Mucosa of stomach (tissue), 1 donor: Measurements from ENCODE around the gene NAALADL1.

Experiments
- H3K27me3 ChIP-seq: one replicate; pipeline ENCODE4 v1.7.0; 2013; ENCODE audit warnings: mild to moderate bottlenecking, low read length; ENCODE audit not compliant: control insufficient read depth, insufficient read depth
- H3K36me3 ChIP-seq: one replicate; pipeline ENCODE4 v1.7.0; 2013; ENCODE audit warnings: low read length; ENCODE audit not compliant: control insufficient read depth, insufficient read depth
- H3K4me1 ChIP-seq: one replicate; pipeline ENCODE4 v1.7.0; 2013; ENCODE audit warnings: mild to moderate bottlenecking, low read length; ENCODE audit not compliant: control insufficient read depth, insufficient read depth
- H3K4me3 ChIP-seq: one replicate; pipeline ENCODE4 v1.7.0; 2013; ENCODE audit warnings: low read length
- H3K9ac ChIP-seq: one replicate; pipeline ENCODE4 v1.7.0; 2013; ENCODE audit warnings: mild to moderate bottlenecking, low read length, moderate library complexity
- H3K9me3 ChIP-seq: one replicate; pipeline ENCODE4 v1.7.0; 2013; ENCODE audit warnings: mild to moderate bottlenecking, low read length, moderate library complexity; ENCODE audit not compliant: control insufficient read depth
- donor health status: Pancreatic carcinoma.

Gene NAALADL1

DNA sequence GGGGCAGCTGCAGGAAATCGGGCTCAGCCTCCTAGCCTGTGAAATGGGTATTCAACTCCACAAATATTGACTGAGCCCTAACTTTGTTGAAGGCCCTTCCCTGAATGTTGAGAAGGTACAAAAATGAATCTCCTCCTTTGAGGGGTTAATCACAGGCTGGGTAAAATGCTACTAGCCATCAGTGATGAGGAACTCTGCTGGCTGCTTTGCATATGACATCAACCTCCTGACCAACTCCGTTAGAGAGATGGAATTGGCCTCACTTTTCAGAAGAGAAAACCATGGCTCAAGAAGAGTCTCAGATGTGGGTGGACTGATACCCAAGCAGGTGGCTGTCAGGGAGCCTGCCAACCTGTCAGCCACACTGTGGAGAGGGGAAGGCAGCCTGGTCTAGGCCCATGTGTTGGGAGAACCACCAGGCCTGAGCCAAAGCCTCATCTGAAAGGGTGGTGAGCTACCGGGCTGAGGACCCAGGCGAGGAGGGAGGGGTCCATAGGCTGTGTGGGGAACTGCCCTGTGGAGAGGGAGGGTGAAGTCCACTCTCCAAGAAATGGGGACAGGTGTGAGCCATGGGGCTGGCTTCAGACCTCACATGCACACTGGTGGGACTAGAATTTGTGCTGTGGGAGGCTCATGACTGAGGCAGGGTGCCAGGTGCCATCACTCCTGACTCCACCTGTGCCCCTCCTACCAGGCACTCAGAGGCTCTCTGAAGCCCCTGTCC, 13.7 kb upstream of the NAALADL1 start:
- Histone ChIP-seq H3K9me3 (no peaks in the 10 kb centered on the region), H3K27me3 (no peaks in the 10 kb centered on the region), H3K4me3 (no peak overlapping the region), H3K36me3 (no peaks in the 10 kb centered on the region), H3K9ac (no peak overlapping the region), H3K4me1 (no peaks in the 10 kb centered on the region)

DNA sequence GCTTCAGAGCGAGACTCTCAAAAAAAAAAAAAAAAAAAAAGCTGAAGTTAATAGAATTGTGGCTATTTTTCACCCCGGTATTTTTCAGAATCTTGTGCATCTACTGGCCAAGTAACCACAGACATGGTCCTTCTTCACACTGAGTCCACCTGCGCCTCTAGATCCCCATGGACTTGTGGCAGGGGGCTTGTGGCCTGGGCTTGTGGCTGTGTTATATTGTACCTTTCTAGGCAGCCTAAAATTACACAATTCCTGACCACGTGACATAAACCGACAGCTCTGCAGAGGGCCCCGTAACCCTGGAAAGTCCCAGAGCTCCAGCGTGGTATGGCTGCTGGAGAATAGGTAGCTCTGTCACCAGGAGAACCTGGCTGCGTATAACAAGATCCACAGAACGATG, 10.9 kb upstream of the NAALADL1 start:
- H3K36me3 ChIP-seq, result no peaks in the 10 kb centered on the region
- H3K4me1 ChIP-seq, result no peaks in the 10 kb centered on the region
- no peaks in the 10 kb centered on the region for H3K27me3 ChIP-seq
- no peak overlapping the region for H3K4me3 ChIP-seq
- H3K9me3 ChIP-seq, result no peaks in the 10 kb centered on the region
- no peak overlapping the region for H3K9ac ChIP-seq

DNA sequence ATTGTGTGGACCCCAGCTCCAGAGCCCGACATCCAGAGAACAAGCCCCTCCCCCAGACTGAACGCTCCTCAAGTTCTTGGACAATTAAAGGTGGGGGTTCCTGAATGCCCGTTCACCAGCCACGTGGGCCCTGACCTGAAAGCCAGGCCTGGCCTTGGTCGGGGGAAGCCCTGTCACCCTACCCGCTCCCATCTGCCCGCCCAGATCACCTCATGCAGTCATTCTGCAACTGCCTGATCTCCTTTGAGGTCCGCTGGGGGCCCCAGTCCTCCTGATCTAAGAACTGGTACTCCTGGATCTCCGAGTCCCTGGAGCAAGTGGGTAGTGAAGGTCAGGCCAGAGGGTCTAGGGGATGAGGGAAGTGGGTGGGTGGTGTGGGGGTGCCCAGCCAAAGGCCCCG, 9.1 kb upstream of the NAALADL1 start:
- H3K9ac ChIP-seq, result no peak overlapping the region
- no peaks in the 10 kb centered on the region for H3K27me3 ChIP-seq
- H3K4me1 ChIP-seq, result no peaks in the 10 kb centered on the region
- H3K4me3 ChIP-seq, result no peak overlapping the region
- H3K36me3 ChIP-seq, result no peaks in the 10 kb centered on the region
- H3K9me3 ChIP-seq, result no peaks in the 10 kb centered on the region

DNA sequence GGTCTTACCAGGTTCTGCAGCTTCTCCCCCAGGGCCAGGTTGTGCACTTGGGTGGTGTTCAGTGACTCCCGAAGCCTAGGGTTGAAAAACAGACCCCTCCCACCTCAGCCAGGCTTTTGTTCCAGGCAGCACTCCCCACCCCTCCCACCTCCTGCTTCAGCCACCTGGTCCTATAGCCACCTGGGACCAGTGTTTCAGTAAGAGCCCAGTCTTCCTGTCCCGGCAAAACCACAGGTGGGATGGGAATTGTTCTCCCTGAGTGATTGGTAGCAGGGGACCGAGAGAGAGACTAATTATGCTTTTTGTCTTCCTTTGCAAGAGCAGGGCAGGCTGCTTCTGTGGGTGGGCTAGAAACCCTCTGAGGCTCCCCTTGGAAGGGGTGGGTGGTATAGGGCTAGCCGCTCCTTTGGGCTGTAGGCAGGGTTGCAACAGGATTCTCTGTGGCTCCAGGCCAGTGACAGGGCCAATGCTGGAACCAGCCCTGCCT, 8.5 kb upstream of the NAALADL1 start:
- Histone ChIP-seq H3K4me3 (no peak overlapping the region), H3K9ac (no peak overlapping the region), H3K36me3 (no peaks in the 10 kb centered on the region), H3K4me1 (no peaks in the 10 kb centered on the region), H3K9me3 (no peaks in the 10 kb centered on the region), H3K27me3 (no peaks in the 10 kb centered on the region)

DNA sequence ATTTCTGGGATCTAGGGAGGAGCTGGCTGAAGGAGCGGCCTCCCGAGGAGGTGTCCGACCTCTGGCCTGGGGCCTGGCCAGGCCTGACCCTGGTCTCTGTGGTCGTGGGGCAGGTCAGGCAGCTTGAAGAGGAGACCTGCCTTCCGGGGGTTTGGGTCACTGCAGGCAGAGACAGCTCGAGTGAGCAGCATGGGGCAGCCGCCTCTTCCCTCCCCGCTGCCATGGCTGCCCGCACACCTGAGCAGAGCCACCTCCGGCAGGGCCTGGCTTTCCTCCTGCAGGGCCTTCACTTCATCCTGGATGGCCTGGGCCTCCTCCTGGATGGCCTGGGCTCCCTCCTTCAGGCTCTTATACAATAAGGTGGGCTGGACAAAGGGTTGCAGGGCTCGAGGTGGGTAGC, 8.0 kb upstream of the NAALADL1 start:
- Histone ChIP-seq H3K4me1 (no peaks in the 10 kb centered on the region), H3K27me3 (no peaks in the 10 kb centered on the region), H3K9ac (no peak overlapping the region), H3K9me3 (no peaks in the 10 kb centered on the region), H3K36me3 (no peaks in the 10 kb centered on the region), H3K4me3 (no peak overlapping the region)

DNA sequence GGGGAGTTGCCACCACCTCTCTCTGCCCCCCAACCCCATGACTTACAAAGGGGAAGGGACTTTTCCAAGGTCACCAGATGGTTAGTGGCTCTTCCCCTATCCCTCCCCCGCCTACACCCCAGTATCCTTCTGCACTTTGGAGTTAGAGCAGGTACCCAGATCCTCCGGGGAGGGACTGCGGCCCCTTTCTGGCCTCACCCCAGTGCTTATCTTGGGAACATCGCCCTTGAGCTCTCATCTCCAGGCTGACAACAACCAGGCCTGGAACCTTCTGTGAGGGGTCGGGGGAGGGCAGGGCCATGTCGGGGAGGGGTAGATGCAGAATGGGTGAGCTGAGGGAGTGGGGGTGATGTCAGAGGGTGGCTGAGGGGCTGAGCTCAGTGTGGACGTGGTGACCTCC, 7.5 kb upstream of the NAALADL1 start:
- no peaks in the 10 kb centered on the region for H3K4me1 ChIP-seq
- H3K9me3 ChIP-seq, result no peaks in the 10 kb centered on the region
- no peak overlapping the region for H3K9ac ChIP-seq
- no peaks in the 10 kb centered on the region for H3K27me3 ChIP-seq
- H3K36me3 ChIP-seq, result no peaks in the 10 kb centered on the region
- no peak overlapping the region for H3K4me3 ChIP-seq

DNA sequence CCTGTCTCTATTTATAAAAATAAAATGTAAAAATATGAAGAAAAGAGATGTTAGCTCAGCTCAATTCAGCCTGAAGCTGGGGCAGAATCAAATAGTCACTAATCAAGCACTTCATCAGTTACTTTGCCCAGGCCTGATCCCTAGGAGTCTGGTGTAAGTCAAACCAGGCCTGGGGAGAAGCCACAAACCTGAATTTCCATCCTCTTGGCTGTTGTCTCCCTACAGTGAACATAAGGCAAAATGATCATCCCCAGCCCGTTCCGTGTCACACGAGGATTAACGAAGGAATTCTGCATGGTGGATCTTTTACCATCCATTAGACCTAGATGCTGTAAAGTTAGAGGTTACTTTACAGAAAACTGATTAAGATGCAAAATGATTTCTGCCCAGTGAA, 6.5 kb upstream of the NAALADL1 start:
- H3K27me3 ChIP-seq, result no peaks in the 10 kb centered on the region
- no peak overlapping the region for H3K4me3 ChIP-seq
- H3K36me3 ChIP-seq, result no peaks in the 10 kb centered on the region
- H3K9me3 ChIP-seq, result no peaks in the 10 kb centered on the region
- H3K9ac ChIP-seq, result no peak overlapping the region
- no peaks in the 10 kb centered on the region for H3K4me1 ChIP-seq

DNA sequence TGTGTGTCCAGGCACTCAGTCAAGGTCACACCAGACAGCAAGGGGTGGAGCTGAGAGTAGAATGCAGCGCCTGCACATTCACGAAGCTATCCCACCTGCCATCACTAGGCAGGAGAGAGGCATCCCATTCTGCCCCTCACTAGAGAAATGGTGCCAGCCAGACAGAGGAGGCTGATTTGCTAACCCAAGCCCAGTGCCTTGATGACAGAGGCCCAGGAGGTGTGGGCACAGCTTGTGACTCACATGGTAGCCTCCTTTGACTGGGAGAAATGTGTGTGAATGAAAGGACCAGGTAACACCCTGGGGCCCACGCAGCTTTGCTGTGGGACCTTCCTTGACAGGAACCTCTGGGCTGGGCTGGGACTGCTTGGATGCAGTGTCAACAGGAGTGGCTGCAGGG, 5.2 kb upstream of the NAALADL1 start:
- Histone ChIP-seq H3K4me1 (no peaks in the 10 kb centered on the region), H3K9ac (no peak overlapping the region)

DNA sequence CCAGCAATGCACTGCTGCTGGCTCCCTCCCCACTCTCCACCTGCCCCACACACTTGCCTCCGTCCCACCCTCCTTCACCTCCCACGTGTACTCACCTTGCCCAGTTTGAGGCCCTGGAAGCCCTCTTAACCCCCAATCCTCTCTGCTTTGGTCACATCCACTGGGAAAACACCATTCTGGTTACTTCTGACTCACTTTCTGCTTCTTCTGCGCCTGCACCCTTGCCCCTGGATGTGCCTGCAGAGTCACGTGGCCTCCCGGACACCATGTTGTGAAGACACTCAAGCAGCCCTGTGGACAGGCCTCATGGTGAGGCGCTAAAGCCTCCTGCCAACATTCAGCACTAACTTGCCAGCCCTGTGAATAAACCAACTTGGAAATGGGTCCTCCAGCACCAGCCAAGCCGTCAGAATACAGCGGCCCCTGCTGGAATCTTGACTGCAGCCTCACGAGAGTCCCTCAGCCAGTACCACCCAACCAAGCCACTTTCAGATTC, 2.6 kb upstream of the NAALADL1 start:
- Histone ChIP-seq H3K27me3 (peaks cover 3% of the 10 kb centered on the region), H3K9ac (no peak overlapping the region), H3K36me3 (no peaks in the 10 kb centered on the region), H3K4me3 (no peak overlapping the region), H3K9me3 (no peaks in the 10 kb centered on the region), H3K4me1 (no peaks in the 10 kb centered on the region)

More for the DNA sequence above, 5.2 kb upstream of the NAALADL1 start:
- H3K4me3 ChIP-seq, result no peak overlapping the region
- H3K27me3 ChIP-seq, result peaks cover under 1% of the 10 kb centered on the region
- no peaks in the 10 kb centered on the region for H3K36me3 ChIP-seq
- no peaks in the 10 kb centered on the region for H3K9me3 ChIP-seq

DNA sequence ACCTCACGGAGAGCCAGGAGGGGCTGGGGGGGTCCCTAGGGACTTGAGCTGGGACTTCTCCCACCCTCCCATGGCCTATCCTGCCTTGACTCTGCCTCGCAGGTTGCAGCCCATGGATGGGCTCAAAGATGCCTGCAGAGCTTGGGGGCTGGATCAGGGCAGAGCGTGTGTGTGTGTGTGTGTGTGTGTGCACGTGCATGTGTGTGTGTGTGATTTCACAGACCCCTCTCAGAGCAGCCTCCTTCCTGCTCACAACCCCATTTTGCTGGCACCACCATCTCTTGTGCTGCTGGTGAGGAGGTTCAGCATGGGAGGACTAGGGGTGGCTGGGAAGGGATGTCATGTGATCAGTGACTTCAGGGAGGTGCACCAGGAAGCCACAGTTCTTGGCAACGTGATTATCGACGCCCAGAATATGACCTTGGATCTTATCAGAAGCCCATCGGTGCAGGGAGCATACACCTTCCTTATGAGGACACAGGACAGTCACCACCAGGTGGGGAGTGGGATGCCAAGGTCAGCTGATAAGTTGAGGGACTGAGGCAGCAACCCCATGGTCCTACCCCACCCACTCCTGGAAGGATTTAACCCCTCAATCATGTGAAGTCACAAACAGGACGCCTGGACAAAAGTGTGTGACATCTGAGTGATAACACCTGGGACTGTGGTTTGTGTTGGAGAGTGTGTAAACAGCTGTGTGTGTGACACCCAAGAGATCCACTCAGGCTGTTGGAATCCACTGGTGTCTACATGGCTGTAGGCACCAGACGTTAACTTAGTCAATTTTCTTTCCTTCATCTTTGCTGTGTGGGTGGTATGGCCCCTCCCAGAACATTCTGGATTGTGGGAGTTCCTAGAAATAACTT, 1.8 kb upstream of the NAALADL1 start:
- Histone ChIP-seq H3K27me3 (peaks cover 3% of the 10 kb centered on the region), H3K36me3 (no peaks in the 10 kb centered on the region), H3K9me3 (no peaks in the 10 kb centered on the region), H3K4me3 (no peak overlapping the region), H3K9ac (no peak overlapping the region), H3K4me1 (no peaks in the 10 kb centered on the region)

DNA sequence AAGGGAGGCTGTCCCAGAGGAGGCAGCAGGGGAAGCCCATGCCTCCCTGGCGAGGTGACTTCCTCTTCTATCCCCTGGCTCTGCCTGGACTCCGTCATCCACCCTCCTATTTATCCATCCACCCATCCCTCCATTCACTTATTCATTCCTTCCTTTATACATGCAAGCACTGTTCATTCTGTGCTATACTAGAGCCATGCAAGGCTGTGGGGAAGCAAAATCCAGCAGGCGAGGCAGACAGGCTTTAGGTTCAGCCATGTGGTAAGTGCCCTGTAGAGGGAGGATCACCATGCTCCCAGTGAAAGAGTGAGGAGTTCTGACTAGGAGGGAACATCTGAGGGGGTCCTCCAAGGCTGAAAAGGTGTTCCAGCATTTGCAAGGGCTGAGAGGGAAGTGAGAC, 1.2 kb upstream of the NAALADL1 start:
- H3K4me1 ChIP-seq, result no peaks in the 10 kb centered on the region
- no peaks in the 10 kb centered on the region for H3K36me3 ChIP-seq
- no peak overlapping the region for H3K9ac ChIP-seq
- H3K4me3 ChIP-seq, result no peak overlapping the region
- H3K27me3 ChIP-seq, result peaks cover 3% of the 10 kb centered on the region
- H3K9me3 ChIP-seq, result no peaks in the 10 kb centered on the region

DNA sequence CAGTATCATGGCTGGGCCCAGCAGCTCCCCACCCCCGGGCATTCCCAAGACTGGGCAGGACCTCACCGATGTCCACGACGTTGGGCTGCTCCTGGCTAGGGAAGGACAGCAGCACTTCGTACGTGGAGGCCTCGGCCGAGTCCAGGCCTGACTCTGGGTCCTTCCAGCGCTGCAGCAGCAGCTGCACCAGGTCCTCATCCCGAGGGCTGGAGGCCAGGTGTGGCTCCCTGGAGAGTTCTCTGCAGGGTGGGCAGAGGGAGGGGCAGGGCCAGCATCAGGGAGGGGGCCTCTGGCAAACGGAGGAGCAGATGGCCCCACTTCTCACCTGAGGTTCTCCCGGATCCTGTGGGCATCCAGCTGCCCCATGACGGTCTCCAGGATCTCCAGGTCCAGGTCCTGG, 341 bp downstream of the NAALADL1 start:
- Histone ChIP-seq H3K9ac (no peak overlapping the region), H3K36me3 (no peaks in the 10 kb centered on the region), H3K4me1 (no peaks in the 10 kb centered on the region), H3K4me3 (no peak overlapping the region), H3K27me3 (peaks cover 3% of the 10 kb centered on the region), H3K9me3 (no peaks in the 10 kb centered on the region)
